ENCODE data around the gene FBXO31.
"Not testable (repeated sequence)": the region's sequence is repeated elsewhere in the genome, so short reads cannot be mapped to it uniquely, and the experiment has no call there.

FBXO31 gene

GRCh38 chr16:87344931-87345631 is 38.5 kb downstream of the FBXO31 start:
- DNase-seq (ENCODE audit: insufficient read length, low spot score) (no peak), FAIRE-seq (no peak)

- no peak for DNase-seq (ENCODE audit: insufficient read length, low spot score)
Observed at GRCh38 chr16:87344165-87344930, 39.2 kb downstream of the FBXO31 start.

DNA sequence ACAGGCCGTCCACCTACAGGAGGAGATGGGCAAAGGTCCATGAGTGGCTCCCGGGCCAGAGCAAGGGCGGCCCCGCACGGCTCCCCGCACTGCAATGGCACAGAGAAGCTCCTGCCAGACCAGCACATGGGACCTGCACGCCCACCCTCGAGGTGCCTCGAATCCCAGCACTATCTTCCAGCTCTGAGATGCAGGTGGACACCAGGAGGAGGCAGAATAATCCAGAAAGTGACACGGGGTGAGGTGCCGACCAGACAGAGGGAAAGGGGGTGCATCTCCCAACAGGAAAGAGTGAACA is 39.9 kb downstream of the FBXO31 start:
- no peak for DNase-seq (ENCODE audit: insufficient read length, low spot score)
- no peak for FAIRE-seq

More at GRCh38 chr16:87344165-87344930, 39.2 kb downstream of the FBXO31 start:
- FAIRE-seq, result no peak

- DNase-seq (ENCODE audit: insufficient read length, low spot score) (no peak), FAIRE-seq (no peak)
Observed at GRCh38 chr16:87342978-87343752, 40.4 kb downstream of the FBXO31 start.

- peak; percentile 63 for FAIRE-seq
- no peak for DNase-seq (ENCODE audit: insufficient read length, low spot score)
Observed at GRCh38 chr16:87342504-87342903, 41.1 kb downstream of the FBXO31 start.

GRCh38 chr16:87340198-87340597 is 43.4 kb downstream of the FBXO31 start:
- FAIRE-seq, result no peak

GRCh38 chr16:87339724-87340105 is 43.9 kb downstream of the FBXO31 start:
- FAIRE-seq; DNase-seq (ENCODE audit: insufficient read length, low spot score): not testable (repeated sequence)

More at GRCh38 chr16:87340198-87340597, 43.4 kb downstream of the FBXO31 start:
- DNase-seq (ENCODE audit: insufficient read length, low spot score), result no peak

- no peak for FAIRE-seq
- DNase-seq (ENCODE audit: insufficient read length, low spot score), result no peak
Observed at GRCh38 chr16:87339086-87339723, 44.4 kb downstream of the FBXO31 start.

DNA sequence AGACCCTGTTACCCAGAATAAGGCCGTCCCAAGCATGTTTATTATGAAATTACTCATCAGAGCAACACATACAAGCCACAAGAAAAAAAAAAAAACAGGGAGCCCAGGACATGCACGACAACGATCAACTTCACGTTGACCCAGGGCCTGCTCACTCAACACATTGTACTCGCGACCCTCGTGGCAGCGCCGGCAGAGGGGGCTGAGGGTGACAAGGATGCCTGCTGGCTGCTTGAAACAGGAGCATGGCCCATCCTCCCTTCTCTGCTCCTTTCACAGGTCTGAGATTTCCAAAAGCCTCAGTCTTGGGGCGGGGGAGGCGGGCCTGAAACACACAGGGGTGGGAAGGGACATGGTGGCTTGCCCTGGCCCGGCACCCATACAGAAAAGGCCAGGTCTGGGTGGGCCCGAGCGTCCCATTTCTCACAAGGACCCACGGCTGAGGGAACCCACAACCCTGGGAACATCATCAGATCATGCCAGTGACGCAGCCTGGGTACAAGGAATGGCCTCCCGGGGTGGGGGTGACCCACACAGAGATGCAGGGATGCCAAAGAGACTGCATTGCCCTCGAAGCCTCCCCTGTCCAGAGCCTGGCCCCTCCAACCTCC is 45.3 kb downstream of the FBXO31 start:
- no peak for DNase-seq (ENCODE audit: insufficient read length, low spot score)
- no peak for FAIRE-seq

DNA sequence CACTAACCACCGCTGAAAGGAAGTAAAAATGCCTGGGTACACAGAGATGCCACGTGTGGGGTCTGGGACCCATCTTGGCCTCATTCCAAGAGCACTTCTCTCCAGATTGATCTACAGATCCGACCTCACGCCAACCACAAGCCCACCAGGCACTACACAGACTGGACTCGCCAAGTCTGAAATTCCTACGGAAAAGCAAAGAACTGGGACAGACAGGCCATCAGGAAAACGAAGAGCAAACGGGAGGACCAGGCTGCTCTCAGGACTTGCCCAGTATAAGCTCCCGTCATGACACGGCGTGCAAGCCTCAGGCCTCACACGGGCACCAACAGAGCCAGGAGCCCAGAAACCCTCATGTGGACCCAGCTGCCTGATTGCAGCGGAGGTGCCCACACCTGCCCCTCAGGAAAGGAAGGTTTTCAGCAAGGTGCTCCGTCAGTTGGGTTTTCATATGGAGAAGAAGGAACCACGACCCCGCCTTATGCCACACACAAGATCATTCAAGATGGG is 46.3 kb downstream of the FBXO31 start:
- DNase-seq (ENCODE audit: insufficient read length, low spot score) (no peak), FAIRE-seq (no peak)

- FAIRE-seq, result no peak
- no peak for DNase-seq (ENCODE audit: insufficient read length, low spot score)
Observed at GRCh38 chr16:87336434-87337240, 46.9 kb downstream of the FBXO31 start.

DNA sequence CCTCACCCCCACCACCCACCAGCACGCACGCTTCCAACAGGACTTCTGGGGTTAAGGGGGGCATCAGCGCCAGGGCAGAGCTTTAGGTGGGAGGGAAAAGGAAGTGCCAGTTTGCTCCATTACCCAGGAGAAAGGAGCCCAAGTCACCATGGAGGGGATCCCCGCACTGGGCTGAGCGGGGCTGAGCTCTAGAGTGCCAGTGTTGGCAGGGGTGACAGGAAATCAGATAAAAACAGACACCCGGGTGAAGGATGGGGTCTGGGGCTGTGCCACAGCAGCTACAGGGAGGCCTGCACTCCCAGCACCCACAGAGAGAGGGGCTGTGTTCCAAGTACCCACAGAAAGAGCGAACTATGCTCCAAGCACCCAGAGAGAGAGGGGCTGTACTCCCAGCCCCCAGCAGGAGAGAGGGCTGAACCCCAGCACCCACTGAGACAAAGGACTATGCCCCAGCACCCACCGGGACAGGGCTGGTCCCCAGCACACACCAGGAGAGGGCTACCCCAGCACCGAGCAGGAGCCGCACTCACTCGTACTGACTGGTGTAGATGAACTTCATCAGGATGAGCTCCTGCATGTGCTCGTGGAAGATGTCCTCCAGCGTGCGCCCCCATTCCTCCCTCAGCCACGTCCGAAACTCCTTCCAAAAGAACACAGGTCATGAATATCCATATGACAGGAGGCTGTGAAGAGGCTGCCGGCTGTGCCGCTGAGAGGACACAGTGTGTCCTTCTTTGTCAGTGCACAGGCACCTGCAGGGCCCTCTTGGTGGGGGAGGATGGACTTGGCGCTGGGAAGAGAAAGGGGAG is 47.7 kb downstream of the FBXO31 start:
- FAIRE-seq, result no peak
- no peak for DNase-seq (ENCODE audit: insufficient read length, low spot score)

GRCh38 chr16:87334651-87335624 is 48.6 kb downstream of the FBXO31 start:
- FAIRE-seq (no peak), DNase-seq (ENCODE audit: insufficient read length, low spot score) (no peak)

DNA sequence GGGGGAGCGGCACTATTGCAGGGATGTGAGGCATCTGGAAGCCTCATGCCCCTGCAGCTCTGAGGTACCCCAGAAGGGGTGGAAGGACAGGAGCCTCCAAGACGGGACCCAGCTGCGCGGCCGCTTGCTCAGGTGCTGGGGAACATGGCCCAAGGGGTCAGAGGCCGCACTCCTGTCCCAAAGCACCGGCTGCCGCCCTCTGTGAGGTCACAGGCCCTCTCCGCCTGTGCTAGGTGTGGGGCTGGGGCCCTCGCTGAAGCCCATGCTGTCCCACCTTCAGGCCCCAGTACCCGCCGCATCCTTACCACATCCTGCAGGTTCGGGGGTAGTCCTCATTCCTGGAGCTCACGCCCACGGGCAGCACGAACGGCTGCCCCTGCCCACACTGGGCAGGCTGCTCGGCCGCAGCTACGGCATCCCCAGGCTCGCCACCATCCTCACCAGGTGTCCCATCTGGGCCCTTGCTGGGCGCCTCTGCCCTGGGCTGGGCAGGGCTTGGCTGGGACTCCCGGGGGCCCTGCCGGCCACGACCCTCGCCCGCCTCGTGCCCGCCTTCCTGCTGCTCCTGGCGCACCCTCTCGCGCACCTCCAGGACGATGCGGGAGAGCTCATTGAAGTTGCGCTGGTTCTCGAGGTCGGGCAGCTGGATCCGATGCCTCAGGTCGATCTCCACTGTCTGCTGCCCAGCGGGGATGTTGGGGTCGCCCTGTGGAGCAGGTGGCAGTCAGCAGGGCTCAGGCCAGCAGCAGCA is 49.8 kb downstream of the FBXO31 start:
- DNase-seq (ENCODE audit: insufficient read length, low spot score), result no peak
- FAIRE-seq, result no peak

GRCh38 chr16:87333101-87333500 is 50.5 kb downstream of the FBXO31 start:
- no peak for FAIRE-seq

GRCh38 chr16:87332150-87332549 is 51.4 kb downstream of the FBXO31 start:
- no peak for DNase-seq (ENCODE audit: insufficient read length, low spot score)
- FAIRE-seq, result no peak

More at GRCh38 chr16:87333101-87333500, 50.5 kb downstream of the FBXO31 start:
- no peak for DNase-seq (ENCODE audit: insufficient read length, low spot score)

DNA sequence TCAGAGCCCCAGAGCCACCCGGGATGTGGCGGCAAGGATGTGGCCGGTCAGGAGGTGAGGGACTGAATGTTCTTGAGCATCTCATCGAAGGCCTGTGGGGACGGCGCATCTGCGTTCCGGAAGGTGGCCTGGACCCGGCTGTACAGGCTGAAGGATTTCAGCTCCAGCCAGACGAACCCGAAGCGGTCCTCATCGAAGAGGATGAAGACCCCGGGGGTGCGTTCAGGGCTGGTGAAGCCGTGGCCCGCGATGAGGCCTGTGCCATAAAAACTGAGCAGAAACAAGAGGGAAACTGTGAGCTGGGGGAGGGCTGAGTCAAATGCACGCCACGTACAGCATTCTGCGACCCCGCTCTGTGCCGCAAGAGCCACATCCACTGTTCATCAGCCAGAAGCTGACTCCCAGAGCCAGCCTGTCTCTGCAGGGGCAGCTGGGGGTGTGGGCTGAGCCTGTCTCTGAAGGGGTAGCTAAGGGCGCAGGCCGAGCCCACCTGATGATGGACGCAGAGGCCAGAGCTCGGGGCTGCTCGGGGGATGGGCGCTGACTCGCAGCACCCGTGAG is 52.3 kb downstream of the FBXO31 start:
- FAIRE-seq, result no peak
- DNase-seq (ENCODE audit: insufficient read length, low spot score), result no peak
